Pancreas (tissue), 10 donors: ENCODE measurements around the gene SEZ6L. TPM values are rescaled to one million over a fixed set of nuclear protein-coding genes. Genes with fewer than 3 reads are reported as not detected.
A peak's percentile ranks its signal among the peaks of the same experiment; 100 is the strongest.

Source experiments
- ATAC-seq, 4 donors: fragments of 200-7000 bp; cut with Tn5 transposase; one replicate each; pipeline versions ENCODE4 v1.8.0 to v1.9.1; 2020; ENCODE audit warnings: mild to moderate bottlenecking in 4 of 4, moderate library complexity in 4 of 4
- DNase-seq, 6 donors: peaks; one replicate each; pipeline ENCODE4 v3.0.0-alpha.2; 2020
- FAIRE-seq: peaks from 2 replicates; lab custom pipeline; 2012; peaks lifted over from hg19 to GRCh38; lab: Jason Lieb, UNC
- H3K27ac ChIP-seq, 4 donors: fragments of 200-600 bp; sonication (generic); 1 replicate in 3 of 4; 2 replicates in 1 of 4; pipeline versions ENCODE4 v1.5.0 to v1.8.0; 2020
- H3K27me3 ChIP-seq, 4 donors: fragments of 200-600 bp; one replicate each; pipeline ENCODE4 v1.8.0; 2021
- H3K36me3 ChIP-seq, 3 donors: fragments of 200-600 bp; sonication (generic) in 1 of 3; one replicate each; pipeline versions ENCODE4 v1.5.0 to v1.8.0; 2020 to 2021
- H3K4me1 ChIP-seq, 3 donors: fragments of 200-600 bp; one replicate each; pipeline ENCODE4 v1.8.0; 2021
- H3K4me3 ChIP-seq, 4 donors: fragments of 200-600 bp; sonication (generic) in 2 of 4; one replicate each; pipeline versions ENCODE4 v1.5.0 to v1.8.0; 2020 to 2021
- H3K9me3 ChIP-seq, 4 donors: fragments of 200-600 bp; one replicate each; pipeline ENCODE4 v1.8.0; 2021
- WGBS, 2 donors: extraction: QIAGEN DNeasy Blood & Tissue Kit; methylation state at CpG; one replicate each; pipeline ENCODE4 v1.1.7; 2013; 5-methylcytosine and 5-hydroxymethylcytosine counted together
- intact Hi-C, 3 donors: fragments of 100-400 bp; cut with DNase I; formaldehyde crosslinking; loops; one replicate each; pipeline versions ENCODE4 v1.11.1 to v1.14.2; 2022
- polyA plus RNA-seq, 2 donors: library from polyadenylated mRNA; stranded (reverse); fragments of 200-250 nt; gene quantifications; one replicate each; pipeline ENCODE4 v1.2.3, GENCODE V29; 2013
- total RNA-seq, 6 donors: library from RNA; stranded (reverse); fragmentation: NEBNext Ultra II Directional in 4 of 6; extraction: Animal tissue kit (Norgen Biotek cat#: 25700) in 4 of 6; gene quantifications; one replicate each; pipeline versions ENCODE4 v1.2.1 to v1.2.4, GENCODE V29; 2021 to 2023
- TF ChIP-seq, protein P1 (sequence below), 4 donors: fragments of 200-600 bp; sonication (generic) in 3 of 4; IDR thresholded peaks; one replicate each; pipeline versions ENCODE4 v1.5.0 to v1.8.0; 2021; ENCODE audit warnings: antibody characterized with exemption in 4 of 4
- donor health status: healthy with polysubstance abuse.
- donor health status: DM: no; HTN: no; CAD: no; lungs with moderate emphysema.
- donor health status: DM: no; HTN: no; CAD: no.
- donor health status: control.
- donor health status: control.
- donor health status: Bipolar disorder and iron deficiency.
- donor health status: DM: yes; HTN: yes; CAD: no.
- donor health status: DM: no; HTN: no; CAD: no.
- donor health status: DM: no; HTN: no; CAD: no.
- donor health status: DM: yes; HTN: yes; CAD: no.

Gene SEZ6L
- total and polyA plus RNA-seq, 8 donors = 0.32 to 6.6 (median 2.0) TPM

GRCh38 chr22:26362471-26362870 lies 193.2 kb downstream of the SEZ6L start:
- WGBS, 2 donors = 54 to 69% methylated on average over 3 of the region's 3 CpGs

DNA sequence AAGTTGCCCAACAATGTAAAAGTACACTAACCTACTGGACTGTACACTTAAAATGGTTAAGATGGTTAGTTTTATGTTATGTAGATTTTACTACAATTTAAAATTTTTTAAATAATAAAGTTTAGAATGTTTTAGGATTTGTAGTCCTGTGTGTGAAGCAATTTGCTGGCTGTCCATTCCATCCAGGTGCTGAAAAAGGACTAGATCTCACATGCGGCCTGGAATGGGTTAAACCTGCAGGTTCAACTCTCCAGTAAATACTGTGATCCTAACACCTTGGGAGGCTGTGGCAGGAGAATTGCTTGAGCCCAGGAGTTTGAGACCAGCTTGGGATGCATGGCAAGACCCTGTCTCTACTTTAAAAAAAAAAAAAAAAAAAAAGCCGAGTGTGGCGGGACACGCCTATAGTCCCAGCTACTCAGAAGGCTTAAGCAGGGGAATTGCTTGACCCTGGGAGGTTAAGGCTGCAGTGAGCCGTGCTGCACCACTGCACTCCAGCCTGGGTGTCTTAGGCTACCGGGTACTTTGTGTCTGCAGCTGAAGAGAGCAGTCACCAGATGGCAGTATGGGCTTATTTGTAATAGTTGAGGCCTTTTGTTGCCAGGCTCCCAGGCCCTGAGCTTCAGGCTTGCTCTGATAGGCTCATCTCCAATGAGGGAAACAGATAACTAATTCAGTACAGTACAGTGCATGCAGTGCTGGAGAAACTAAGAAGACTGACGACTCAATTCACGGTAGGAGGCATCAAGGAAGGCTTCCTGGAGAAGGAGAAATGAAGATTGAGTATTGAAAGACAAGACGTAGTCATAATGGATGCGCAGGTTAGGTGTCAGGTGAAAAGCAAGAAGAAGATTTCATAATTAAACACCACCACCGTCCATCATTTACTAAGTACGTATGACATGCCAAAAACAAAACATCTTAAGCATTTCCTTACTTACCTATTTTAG lies 195.1 kb downstream of the SEZ6L start:
- H3K9me3 ChIP-seq = no peaks in the 10 kb centered on the region
- FAIRE-seq = no peak
- DNase-seq = peak in 5 of 6 donors; percentile 44 to 67 (median 49)
- 28 to 29% methylated on average over 12 of the region's 12 CpGs for WGBS, 2 donors
- no peak overlapping the region for H3K4me3 ChIP-seq
- no peaks in the 10 kb centered on the region for H3K4me1 ChIP-seq
- peak; percentile 80 to 93 (median 90) for ATAC-seq
- intact Hi-C loops = no loop called here
- TF ChIP-seq, protein P1, sequence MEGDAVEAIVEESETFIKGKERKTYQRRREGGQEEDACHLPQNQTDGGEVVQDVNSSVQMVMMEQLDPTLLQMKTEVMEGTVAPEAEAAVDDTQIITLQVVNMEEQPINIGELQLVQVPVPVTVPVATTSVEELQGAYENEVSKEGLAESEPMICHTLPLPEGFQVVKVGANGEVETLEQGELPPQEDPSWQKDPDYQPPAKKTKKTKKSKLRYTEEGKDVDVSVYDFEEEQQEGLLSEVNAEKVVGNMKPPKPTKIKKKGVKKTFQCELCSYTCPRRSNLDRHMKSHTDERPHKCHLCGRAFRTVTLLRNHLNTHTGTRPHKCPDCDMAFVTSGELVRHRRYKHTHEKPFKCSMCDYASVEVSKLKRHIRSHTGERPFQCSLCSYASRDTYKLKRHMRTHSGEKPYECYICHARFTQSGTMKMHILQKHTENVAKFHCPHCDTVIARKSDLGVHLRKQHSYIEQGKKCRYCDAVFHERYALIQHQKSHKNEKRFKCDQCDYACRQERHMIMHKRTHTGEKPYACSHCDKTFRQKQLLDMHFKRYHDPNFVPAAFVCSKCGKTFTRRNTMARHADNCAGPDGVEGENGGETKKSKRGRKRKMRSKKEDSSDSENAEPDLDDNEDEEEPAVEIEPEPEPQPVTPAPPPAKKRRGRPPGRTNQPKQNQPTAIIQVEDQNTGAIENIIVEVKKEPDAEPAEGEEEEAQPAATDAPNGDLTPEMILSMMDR (IDR thresholded peaks at IDR 0.05) = peak in 3 of 4 donors; percentile 35 to 56 (median 53)
- H3K36me3 ChIP-seq = no peaks in the 10 kb centered on the region
- peaks cover 0 to 4% (median 0%) of the 10 kb centered on the region in 4 donors for H3K27me3 ChIP-seq
- H3K27ac ChIP-seq = no peak overlapping the region

More at GRCh38 chr22:26362471-26362870, 193.2 kb downstream of the SEZ6L start:
- FAIRE-seq (no peak), DNase-seq (no peak), ATAC-seq (no peak)
- intact Hi-C loops = no loop called here
- H3K9me3 ChIP-seq = no peaks in the 10 kb centered on the region
- H3K4me3 ChIP-seq = no peak overlapping the region
- H3K27me3 ChIP-seq = no peaks in the 10 kb centered on the region
- no peaks in the 10 kb centered on the region for H3K4me1 ChIP-seq
- H3K36me3 ChIP-seq = no peaks in the 10 kb centered on the region
- H3K27ac ChIP-seq = no peak overlapping the region
- TF ChIP-seq, protein P1 (IDR thresholded peaks at IDR 0.05) = no peak

GRCh38 chr22:26367402-26368245 lies 198.4 kb downstream of the SEZ6L start:
- Histone ChIP-seq H3K4me1 (no peaks in the 10 kb centered on the region), H3K36me3 (no peaks in the 10 kb centered on the region), H3K4me3 (no peak overlapping the region), H3K27ac (no peak overlapping the region), H3K27me3 (peaks cover 0 to 4% (median 0%) of the 10 kb centered on the region in 4 donors), H3K9me3 (no peaks in the 10 kb centered on the region)
- intact Hi-C loops = no loop called here
- FAIRE-seq = no peak
- peak in 3 of 4 donors; percentile 59 to 70 (median 63) for ATAC-seq
- WGBS, 2 donors = 37 to 41% methylated on average over 19 of the region's 19 CpGs
- peak in 5 of 6 donors; percentile 13 to 67 (median 38) for DNase-seq
- TF ChIP-seq, protein P1 (IDR thresholded peaks at IDR 0.05) = peak; percentile 53 to 79 (median 71)

- FAIRE-seq (no peak), ATAC-seq (no peak), DNase-seq (no peak)
- Histone ChIP-seq H3K4me3 (no peak overlapping the region), H3K27me3 (peaks cover 0 to 11% (median 2%) of the 10 kb centered on the region in 4 donors), H3K36me3 (no peaks in the 10 kb centered on the region), H3K27ac (no peak overlapping the region), H3K9me3 (no peaks in the 10 kb centered on the region), H3K4me1 (no peaks in the 10 kb centered on the region)
- intact Hi-C loops = no loop called here
- 72 to 80% methylated on average over 4 of the region's 4 CpGs for WGBS, 2 donors
- TF ChIP-seq, protein P1 (IDR thresholded peaks at IDR 0.05) = no peak
Observed at GRCh38 chr22:26372890-26373289, 203.6 kb downstream of the SEZ6L start.
